Activated CD4-positive, alpha-beta memory T cell treated with anti-CD3 and anti-CD28 coated beads, Interleukin-2, amount 10 ng/mL, durations not matched to agents 7 days and 5 days (primary cell): ENCODE results near the gene MBLAC1. TPM values are rescaled to one million over a fixed set of nuclear protein-coding genes. Genes with fewer than 3 reads are reported as not detected.

Experiments used
- total RNA-seq, 2 experiments: library from RNA; stranded (reverse); gene quantifications; one replicate each; pipeline ENCODE4 v1.2.3, GENCODE V29; 2021

The MBLAC1 gene
- total RNA-seq, 2 experiments from 2014 or later: 3.4 to 4.1 TPM

Other genes starting within 250 kb of the MBLAC1 start
- not detected for gene OR2AE1, start 249.9 kb upstream of the MBLAC1 start, total RNA-seq
- 10 to 100 TPM; 28.9 to 29.5 TPM for gene TRIM4, start 207.4 kb upstream of the MBLAC1 start, total RNA-seq
- gene GJC3, start 197.3 kb upstream of the MBLAC1 start, total RNA-seq: not detected
- not detected for gene AZGP1, start 150.9 kb upstream of the MBLAC1 start, total RNA-seq
- gene ZKSCAN1, start 111.4 kb upstream of the MBLAC1 start, total RNA-seq: 10 to 100 TPM; 63.1 to 65.5 TPM
- 1 to 10 TPM; 6.9 TPM for gene ZSCAN21, start 77.2 kb upstream of the MBLAC1 start, total RNA-seq
- 10 to 100 TPM; 21.1 to 22.1 TPM for gene ZNF3, start 45.2 kb upstream of the MBLAC1 start, total RNA-seq
- gene COPS6, start 38.0 kb upstream of the MBLAC1 start, total RNA-seq: 10 to 100 TPM; 81.7 to 86.3 TPM
- gene MCM7, start 25.6 kb upstream of the MBLAC1 start, total RNA-seq: 100 to 1,000 TPM; 266 to 273 TPM
- 10 to 100 TPM; 10.6 to 15.2 TPM for gene AP4M1, start 25.3 kb upstream of the MBLAC1 start, total RNA-seq
- gene TAF6, start 7.6 kb upstream of the MBLAC1 start, total RNA-seq: 10 to 100 TPM; 54.6 to 56.5 TPM
- 10 to 100 TPM; 31.3 to 32.5 TPM for gene CNPY4, start 7.3 kb upstream of the MBLAC1 start, total RNA-seq
- 100 to 1,000 TPM; 164 to 167 TPM for gene LAMTOR4, start 22.0 kb downstream of the MBLAC1 start, total RNA-seq
- 10 to 100 TPM; 37.8 to 41.2 TPM for gene TRAPPC14, start 31.8 kb downstream of the MBLAC1 start, total RNA-seq
- gene GAL3ST4, start 41.6 kb downstream of the MBLAC1 start, total RNA-seq: 1 to 10 TPM; 2.4 to 2.7 TPM
- gene GPC2, start 50.4 kb downstream of the MBLAC1 start, total RNA-seq: 1 to 10 TPM; 3.8 to 4.8 TPM
- 10 to 100 TPM; 12.9 to 13.1 TPM for gene STAG3, start 51.0 kb downstream of the MBLAC1 start, total RNA-seq
- 10 to 100 TPM; 70.5 to 71.8 TPM for gene PVRIG, start 93.0 kb downstream of the MBLAC1 start, total RNA-seq
- gene SPDYE3, start 180.7 kb downstream of the MBLAC1 start, total RNA-seq: not detected
- gene PILRB, start 231.2 kb downstream of the MBLAC1 start, total RNA-seq: 10 to 100 TPM; 39.8 to 40.6 TPM
- 1 to 10 TPM; 1.3 to 1.5 TPM for gene PILRA, start 246.5 kb downstream of the MBLAC1 start, total RNA-seq